Panc1 (cell line): ENCODE measurements around the gene DPYD. TPM values are rescaled to one million over a fixed set of nuclear protein-coding genes. Genes with fewer than 3 reads are reported as not detected.

Source experiments
- ATAC-seq: fragments of 200-7000 bp; cut with Tn5 transposase; 2 replicates; pipeline ENCODE4 v1.9.1; 2020; ENCODE audit warnings: mild to moderate bottlenecking, moderate library complexity
- BruUV-seq: library from RNA; stranded (reverse); fragments of 400-500 nt; replicated peaks from 2 replicates; lab custom pipeline; 2021; lab: Mats Ljungman, UMichigan
- CTCF ChIA-PET: fragments of 300-600 bp; sonication (Branson Sonifier 250); formaldehyde crosslinking; loops from one replicate; lab custom pipeline; 2022; ENCODE audit warnings: antibody characterized with exemption; lab: Charles Lee
- POLR2A ChIA-PET: fragments of 300-600 bp; sonication (Branson Sonifier 250); formaldehyde crosslinking; loops from one replicate; lab custom pipeline; 2022; ENCODE audit warnings: antibody characterized with exemption; lab: Charles Lee
- DNase-seq: peaks from one replicate; pipeline ENCODE4 v3.0.0-alpha.2; 2010; ENCODE audit warnings: low read depth, low spot score
- H3K27ac ChIP-seq: 2 replicates; pipeline ENCODE4 v1.5.1; 2011; ENCODE audit warnings: mild to moderate bottlenecking, low read length, inconsistent platforms
- H3K27me3 ChIP-seq: fragments of 200-500 bp; sonication (Bioruptor generic); 2 replicates; pipeline ENCODE4 v1.6.0; 2014; ENCODE audit warnings: low read length, inconsistent platforms; ENCODE audit not compliant: control insufficient read depth, insufficient read depth
- H3K36me3 ChIP-seq: fragments of 200-500 bp; sonication (Bioruptor generic); 2 replicates; pipeline ENCODE4 v1.5.1; 2014; ENCODE audit warnings: inconsistent platforms, mild to moderate bottlenecking, low read length, moderate library complexity; ENCODE audit not compliant: control insufficient read depth, insufficient read depth
- H3K4me1 ChIP-seq: 2 replicates; pipeline ENCODE4 v1.5.1; 2011; ENCODE audit warnings: inconsistent platforms, mild to moderate bottlenecking, low read length, moderate library complexity; ENCODE audit not compliant: control insufficient read depth, insufficient read depth
- H3K4me3 ChIP-seq, 2 experiments: 2 replicates each; pipeline ENCODE4 v1.5.1; 2011 to 2012; ENCODE audit warnings: low read depth in 2 of 2, low read length in 2 of 2, mild to moderate bottlenecking in 2 of 2, inconsistent platforms in 1 of 2, moderate library complexity in 1 of 2
- H3K9me3 ChIP-seq: fragments of 200-500 bp; sonication (Bioruptor generic); 2 replicates; pipeline ENCODE4 v1.5.1; 2014; ENCODE audit warnings: low read depth, mild to moderate bottlenecking, inconsistent platforms, low read length, moderate library complexity; ENCODE audit not compliant: control insufficient read depth, insufficient read depth
- CTCF ChIP-seq: fragments of 450-650 bp; IDR thresholded peaks from 2 replicates; pipeline ENCODE4 v1.5.1; 2017; ENCODE audit warnings: mild to moderate bottlenecking
- POLR2AphosphoS5 ChIP-seq: IDR thresholded peaks from 2 replicates; pipeline ENCODE4 v1.6.1; 2012; ENCODE audit warnings: mild to moderate bottlenecking, low read depth, low read length, moderate library complexity
- REST ChIP-seq, 2 experiments: IDR thresholded peaks; 2 replicates each; pipeline ENCODE4 v1.6.1; 2011 to 2012; ENCODE audit warnings: low read depth in 2 of 2, control low read depth in 1 of 2, low read length in 1 of 2, mild to moderate bottlenecking in 1 of 2, moderate library complexity in 1 of 2; ENCODE audit not compliant: insufficient read depth in 1 of 2
- SIN3A ChIP-seq: IDR thresholded peaks from 2 replicates; pipeline ENCODE4 v1.6.1; 2012; ENCODE audit warnings: low read depth, mild to moderate bottlenecking, low read length, moderate library complexity, borderline replicate concordance; ENCODE audit not compliant: insufficient read depth
- TCF7L2 ChIP-seq: IDR thresholded peaks from 2 replicates; pipeline ENCODE4 v1.6.1; 2011; ENCODE audit warnings: mild to moderate bottlenecking, low read depth, low read length, inconsistent platforms
- in situ Hi-C: cut with HindIII; loops from 2 replicates; pipeline ENCODE4 v1.10.0; 2016; ENCODE audit warnings: low sequenced_read_pairs, low pct_unique_long_range_greater_than_20kb
- intact Hi-C: fragments of 100-400 bp; cut with micrococcal nuclease; formaldehyde crosslinking; loops from one replicate; pipeline ENCODE4 v1.10.0; 2022; ENCODE audit not compliant: unreplicated experiment
- total RNA-seq: library from RNA; stranded (reverse); gene quantifications from one replicate; pipeline ENCODE4 v1.2.1, GENCODE V29; 2021; ENCODE audit not compliant: unreplicated experiment

DPYD gene
- total RNA-seq, 1 experiment from 2014 or later, result 2.0 TPM

GRCh38 chr1:97094247-97094972 is 826.4 kb downstream of the DPYD start:
- ChIA-PET POLR2A (no interaction called here), CTCF (no interaction called here)
- no peaks in the 10 kb centered on the region for H3K9me3 ChIP-seq
- no TSS peak for BruUV-seq
- H3K4me3 ChIP-seq, result no peak overlapping the region
- H3K36me3 ChIP-seq, result no peaks in the 10 kb centered on the region
- ATAC-seq (no peak), DNase-seq (peak; percentile 5)
- no peaks in the 10 kb centered on the region for H3K27me3 ChIP-seq
- H3K27ac ChIP-seq, result no peak overlapping the region
- no peaks in the 10 kb centered on the region for H3K4me1 ChIP-seq
- in situ Hi-C loops, result no loop called here
- TF ChIP-seq REST (IDR thresholded peaks at IDR 0.05; ENCODE audit: insufficient read depth in 1 of 2, low read depth in 2 of 2, low read length in 1 of 2), result no peak
- TF ChIP-seq TCF7L2, result no peak
- TF ChIP-seq POLR2AphosphoS5, result no peak
- no peak for TF ChIP-seq SIN3A
- TF ChIP-seq CTCF, result no peak
- intact Hi-C loops, result no loop called here

- no TSS peak for BruUV-seq
Measured at GRCh38 chr1:97093741-97094140, 827.1 kb downstream of the DPYD start.

More at GRCh38 chr1:97093741-97094140, 827.1 kb downstream of the DPYD start:
- Histone ChIP-seq H3K36me3 (no peaks in the 10 kb centered on the region), H3K9me3 (no peaks in the 10 kb centered on the region), H3K4me3 (no peak overlapping the region), H3K27me3 (no peaks in the 10 kb centered on the region), H3K27ac (no peak overlapping the region), H3K4me1 (no peaks in the 10 kb centered on the region)
- no peak for TF ChIP-seq SIN3A
- TF ChIP-seq REST (IDR thresholded peaks at IDR 0.05; ENCODE audit: insufficient read depth in 1 of 2, low read depth in 2 of 2, low read length in 1 of 2), result no peak
- TF ChIP-seq CTCF, result no peak
- no peak for TF ChIP-seq TCF7L2
- no peak for TF ChIP-seq POLR2AphosphoS5
- ChIA-PET POLR2A (no interaction called here), CTCF (no interaction called here)
- DNase-seq (no peak), ATAC-seq (no peak)
- in situ Hi-C loops (no loop called here), intact Hi-C loops (no loop called here)
